Measurements from ENCODE around the gene ATP6AP1. TPM values are rescaled to one million over a fixed set of nuclear protein-coding genes. Genes with fewer than 3 reads are reported as not detected.
"Not testable (repeated sequence)": the region's sequence is repeated elsewhere in the genome, so short reads cannot be mapped to it uniquely, and the experiment has no call there.

ATP6AP1 gene
- total and polyA plus RNA-seq, 2 experiments from 2014 or later = 52.4 to 155 TPM

DNA sequence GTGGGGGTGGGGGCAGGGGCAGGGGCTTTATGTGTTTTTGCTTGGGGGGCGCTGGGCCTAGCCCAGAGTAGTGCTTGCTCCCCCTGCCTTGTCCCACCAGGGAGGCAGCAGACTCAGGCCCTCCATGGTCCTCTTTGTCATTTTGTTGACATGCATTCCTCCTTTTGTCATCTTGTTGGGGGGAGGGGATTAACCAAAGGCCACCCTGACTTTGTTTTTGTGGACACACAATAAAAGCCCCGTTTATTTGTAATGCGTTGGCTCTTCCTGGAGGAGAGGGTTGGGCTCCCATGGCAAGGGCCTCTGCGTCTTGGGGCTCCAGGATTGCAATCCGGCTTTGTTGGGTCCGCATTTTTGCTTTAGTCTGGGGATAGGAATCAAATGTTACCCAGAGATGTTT lies 47.2 kb upstream of the ATP6AP1 start:
- TF ChIP-seq, protein P1, sequence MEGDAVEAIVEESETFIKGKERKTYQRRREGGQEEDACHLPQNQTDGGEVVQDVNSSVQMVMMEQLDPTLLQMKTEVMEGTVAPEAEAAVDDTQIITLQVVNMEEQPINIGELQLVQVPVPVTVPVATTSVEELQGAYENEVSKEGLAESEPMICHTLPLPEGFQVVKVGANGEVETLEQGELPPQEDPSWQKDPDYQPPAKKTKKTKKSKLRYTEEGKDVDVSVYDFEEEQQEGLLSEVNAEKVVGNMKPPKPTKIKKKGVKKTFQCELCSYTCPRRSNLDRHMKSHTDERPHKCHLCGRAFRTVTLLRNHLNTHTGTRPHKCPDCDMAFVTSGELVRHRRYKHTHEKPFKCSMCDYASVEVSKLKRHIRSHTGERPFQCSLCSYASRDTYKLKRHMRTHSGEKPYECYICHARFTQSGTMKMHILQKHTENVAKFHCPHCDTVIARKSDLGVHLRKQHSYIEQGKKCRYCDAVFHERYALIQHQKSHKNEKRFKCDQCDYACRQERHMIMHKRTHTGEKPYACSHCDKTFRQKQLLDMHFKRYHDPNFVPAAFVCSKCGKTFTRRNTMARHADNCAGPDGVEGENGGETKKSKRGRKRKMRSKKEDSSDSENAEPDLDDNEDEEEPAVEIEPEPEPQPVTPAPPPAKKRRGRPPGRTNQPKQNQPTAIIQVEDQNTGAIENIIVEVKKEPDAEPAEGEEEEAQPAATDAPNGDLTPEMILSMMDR (IDR thresholded peaks at IDR 0.05; ENCODE audit: low read depth, low read length) = no peak
- Histone ChIP-seq H3K36me3 (no peaks in the 10 kb centered on the region), H3K4me1 (ENCODE audit: low read depth) (no peaks in the 10 kb centered on the region), H3K9me3 (ENCODE audit: low read depth) (no peaks in the 10 kb centered on the region), H3K27me3 (no peaks in the 10 kb centered on the region), H3K27ac (no peak overlapping the region), H3K4me3 (no peak overlapping the region)
- no peak for DNase-seq (ENCODE audit: low read depth in 1 of 2, low spot score in 1 of 2)

DNA sequence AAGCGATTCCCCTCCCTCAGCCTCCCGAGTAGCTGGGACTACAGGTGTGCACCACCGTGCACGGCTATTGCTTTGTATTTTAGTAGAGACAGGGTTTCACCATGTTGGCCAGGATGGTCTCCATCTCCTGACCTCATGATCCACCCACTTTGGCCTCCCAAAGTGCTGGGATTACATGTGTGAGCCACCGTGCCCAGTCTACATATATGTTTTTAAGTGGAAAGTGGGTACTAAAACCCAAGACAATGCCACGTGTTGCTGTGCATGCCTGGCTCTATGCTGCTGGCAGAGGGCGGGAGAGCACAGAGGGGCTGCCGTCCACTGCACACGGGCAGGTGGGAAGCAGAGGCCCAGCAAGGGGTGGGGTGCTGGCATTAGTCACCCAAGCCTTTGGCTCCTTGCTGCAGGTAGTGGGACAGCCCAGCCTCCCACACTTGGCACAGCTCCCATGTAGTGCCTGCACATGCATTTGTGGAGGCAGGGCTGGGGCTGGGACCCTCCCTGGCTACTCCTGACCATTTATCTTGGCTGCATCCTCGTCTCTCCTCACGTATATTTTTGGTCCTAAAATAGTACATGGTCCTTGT lies 45.9 kb upstream of the ATP6AP1 start:
- no peak for DNase-seq (ENCODE audit: low read depth in 1 of 2, low spot score in 1 of 2)
- Histone ChIP-seq H3K27me3 (no peaks in the 10 kb centered on the region), H3K27ac (no peak overlapping the region), H3K9me3 (ENCODE audit: low read depth) (no peaks in the 10 kb centered on the region), H3K4me1 (ENCODE audit: low read depth) (no peaks in the 10 kb centered on the region), H3K4me3 (no peak overlapping the region), H3K36me3 (no peaks in the 10 kb centered on the region)
- TF ChIP-seq, protein P1 (IDR thresholded peaks at IDR 0.05; ENCODE audit: low read depth, low read length) = no peak

DNA sequence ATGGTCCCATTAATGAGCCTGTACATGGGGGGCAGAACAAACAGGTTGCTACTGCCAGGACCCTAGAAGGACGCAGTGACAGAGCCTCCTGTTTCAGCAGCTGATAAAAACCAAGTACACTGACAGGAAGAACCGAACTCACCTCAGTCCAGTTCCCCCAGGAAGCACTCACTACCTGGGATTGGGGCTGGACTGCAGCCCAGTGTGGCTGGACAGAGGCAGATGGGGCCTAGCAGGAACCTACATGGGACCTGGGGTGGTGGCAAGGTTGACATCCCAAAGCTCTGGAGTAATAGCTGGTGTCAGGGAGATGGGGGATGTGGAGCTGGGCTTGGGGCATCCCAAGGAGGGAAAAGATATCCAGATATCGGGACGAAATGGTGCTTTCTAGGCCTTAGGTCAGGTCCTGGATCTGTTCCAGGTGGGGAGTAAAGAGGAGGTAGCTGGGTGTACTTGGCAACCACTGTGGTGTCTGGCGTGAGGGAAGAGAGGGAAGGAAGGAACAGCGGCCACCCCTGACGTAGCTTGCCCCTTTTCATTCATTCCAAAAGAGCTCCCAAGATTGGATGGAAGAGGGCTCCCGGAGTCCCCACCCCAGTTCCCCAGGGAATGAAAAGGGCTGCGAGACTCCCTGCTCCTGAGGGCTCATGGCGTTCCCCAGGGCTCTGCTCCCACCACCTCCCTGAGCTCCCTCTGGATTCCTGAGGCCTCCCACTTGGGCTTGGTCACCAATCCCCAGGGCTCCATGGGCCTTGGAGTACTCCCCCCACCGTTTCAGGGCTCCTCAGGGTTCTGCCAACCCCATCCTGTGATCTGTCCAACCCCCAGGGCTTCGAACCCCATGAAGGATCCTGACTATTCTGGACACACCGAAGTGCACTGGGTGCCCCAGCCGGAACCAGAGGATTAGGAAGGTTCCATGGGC lies 44.9 kb upstream of the ATP6AP1 start:
- H3K4me1 ChIP-seq (ENCODE audit: low read depth) = no peaks in the 10 kb centered on the region
- H3K27me3 ChIP-seq = no peaks in the 10 kb centered on the region
- TF ChIP-seq, protein P1 (IDR thresholded peaks at IDR 0.05; ENCODE audit: low read depth, low read length) = no peak
- no peak overlapping the region for H3K27ac ChIP-seq
- no peaks in the 10 kb centered on the region for H3K36me3 ChIP-seq
- DNase-seq (ENCODE audit: low read depth in 1 of 2, low spot score in 1 of 2) = no peak
- H3K4me3 ChIP-seq = no peak overlapping the region
- H3K9me3 ChIP-seq (ENCODE audit: low read depth) = no peaks in the 10 kb centered on the region

DNA sequence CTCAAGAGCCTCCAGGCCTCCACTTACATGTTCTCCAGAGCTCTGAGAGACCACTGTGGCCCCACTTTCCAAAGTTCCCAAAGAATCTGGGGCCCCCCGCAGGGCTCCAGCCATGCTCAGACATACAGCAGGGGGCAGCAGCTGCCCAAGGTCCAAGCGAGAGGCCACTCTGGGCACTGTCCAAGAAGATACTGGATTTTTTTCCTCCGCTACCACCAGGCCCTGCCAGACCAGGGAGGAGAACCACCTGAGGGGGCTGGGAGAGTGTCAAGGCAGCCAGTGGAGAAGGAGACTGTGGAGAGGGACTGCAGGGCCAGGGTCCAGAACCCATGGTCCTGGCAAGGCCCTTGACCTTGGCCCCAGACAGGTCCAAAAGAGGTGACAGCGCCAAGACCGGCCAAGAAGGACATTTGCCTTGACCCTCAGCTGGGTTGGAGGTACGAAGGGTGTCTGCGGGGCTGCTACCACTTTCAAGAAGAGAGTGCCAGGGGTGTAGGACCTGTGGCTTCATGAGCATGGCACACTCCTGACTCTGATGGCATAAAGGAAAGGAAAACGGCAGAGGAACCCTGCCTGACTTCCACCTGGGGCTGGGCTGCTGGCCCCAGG lies 44.1 kb upstream of the ATP6AP1 start:
- H3K27me3 ChIP-seq = no peaks in the 10 kb centered on the region
- no peak overlapping the region for H3K27ac ChIP-seq
- no peaks in the 10 kb centered on the region for H3K36me3 ChIP-seq
- H3K9me3 ChIP-seq (ENCODE audit: low read depth) = no peaks in the 10 kb centered on the region
- TF ChIP-seq, protein P1 (IDR thresholded peaks at IDR 0.05; ENCODE audit: low read depth, low read length) = peak; percentile 54
- no peak overlapping the region for H3K4me3 ChIP-seq
- no peak for DNase-seq (ENCODE audit: low read depth in 1 of 2, low spot score in 1 of 2)
- H3K4me1 ChIP-seq (ENCODE audit: low read depth) = no peaks in the 10 kb centered on the region

DNA sequence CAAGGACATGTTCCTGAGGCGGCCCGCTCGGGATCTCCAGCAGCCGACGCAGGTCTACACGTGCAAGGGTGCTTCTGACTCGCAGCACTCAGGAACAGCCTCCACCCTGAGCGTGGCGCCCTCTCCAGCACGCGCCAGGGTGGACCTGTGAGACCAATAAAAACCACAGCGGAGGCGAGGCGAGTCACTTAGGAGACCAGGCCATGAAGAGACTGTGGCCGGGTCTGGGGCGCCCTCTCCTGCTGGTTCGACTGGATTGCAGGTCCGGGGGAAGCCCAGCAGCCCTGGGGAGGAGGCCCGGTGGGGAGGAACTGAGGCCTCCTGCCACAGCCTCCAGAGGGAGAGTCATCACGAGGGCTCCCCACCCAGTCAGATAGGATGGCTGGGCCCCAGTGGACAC lies 40.4 kb upstream of the ATP6AP1 start:
- H3K27me3 ChIP-seq; H3K4me1 ChIP-seq (ENCODE audit: low read depth); H3K36me3 ChIP-seq; H3K9me3 ChIP-seq (ENCODE audit: low read depth); H3K4me3 ChIP-seq; H3K27ac ChIP-seq; DNase-seq (ENCODE audit: low read depth in 1 of 2, low spot score in 1 of 2): not testable (repeated sequence)

DNA sequence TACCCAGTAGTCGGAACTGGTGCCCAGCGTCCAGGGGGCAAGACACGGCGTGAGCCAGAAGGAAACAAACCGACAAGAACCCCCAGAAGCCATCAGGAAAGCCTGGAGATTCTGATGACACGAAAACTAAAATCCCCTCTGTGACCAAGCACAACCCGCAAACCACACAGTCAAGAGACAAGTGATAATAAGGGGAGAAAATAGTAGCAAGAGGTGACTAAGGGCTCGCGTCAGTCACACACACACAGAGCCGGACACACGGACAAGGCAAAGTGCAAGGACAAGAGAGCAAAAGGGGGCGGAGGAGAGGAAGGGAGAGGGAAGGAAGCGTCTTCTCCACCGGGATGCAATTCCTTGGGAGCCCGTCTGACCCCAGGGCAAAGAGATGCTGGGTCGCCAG lies 39.8 kb upstream of the ATP6AP1 start:
- not testable (repeated sequence) for H3K9me3 ChIP-seq (ENCODE audit: low read depth); H3K27me3 ChIP-seq; DNase-seq (ENCODE audit: low read depth in 1 of 2, low spot score in 1 of 2); H3K36me3 ChIP-seq; H3K4me1 ChIP-seq (ENCODE audit: low read depth); H3K4me3 ChIP-seq; H3K27ac ChIP-seq

DNA sequence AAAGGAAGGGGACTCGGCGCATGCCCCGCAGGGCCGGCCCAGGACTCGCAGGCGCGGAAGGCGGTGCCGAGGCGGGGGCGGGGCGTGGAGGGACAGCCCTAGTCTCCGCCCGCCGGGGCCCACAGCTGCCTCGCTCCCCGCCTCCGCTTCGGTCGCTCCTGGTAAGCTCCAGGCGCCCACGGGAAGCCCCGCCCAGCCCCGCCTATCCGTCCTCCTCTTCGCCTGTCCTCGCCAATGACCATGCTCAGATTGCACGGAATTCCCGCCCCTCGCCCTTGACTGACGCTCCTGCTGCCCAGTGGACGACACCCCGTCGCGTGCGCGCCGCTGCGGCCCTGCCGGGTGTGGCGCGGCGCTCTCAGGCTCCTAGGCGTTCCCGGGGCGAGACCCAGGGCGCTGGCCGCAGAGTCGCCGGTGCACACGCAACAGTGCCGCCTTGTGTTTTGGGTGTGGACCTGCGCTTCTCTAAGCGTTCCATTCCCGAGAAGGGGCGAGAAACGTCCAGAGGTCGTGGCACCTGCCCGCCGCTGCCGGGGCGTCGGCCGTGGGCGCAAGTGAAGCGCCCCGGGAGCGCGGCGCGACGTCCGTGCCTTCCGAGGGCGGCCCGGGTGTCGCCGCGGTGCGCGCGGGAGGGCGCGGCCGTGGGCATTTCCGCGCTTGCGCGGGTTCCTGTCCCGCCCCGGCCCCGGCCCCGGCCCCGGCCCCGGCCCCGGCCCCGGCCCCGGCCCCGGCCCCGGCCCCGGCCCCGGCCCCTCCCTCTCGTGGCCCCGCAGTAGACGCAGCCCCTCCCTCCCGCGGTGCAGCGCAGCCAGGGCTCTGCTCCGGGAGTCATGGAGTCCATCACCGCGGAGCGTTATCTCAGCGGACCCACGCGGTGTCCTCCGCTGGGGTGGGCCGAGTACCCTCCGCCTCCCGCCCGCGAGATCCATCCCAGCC lies 38.4 kb upstream of the ATP6AP1 start:
- not testable (repeated sequence) for H3K27me3 ChIP-seq; H3K4me1 ChIP-seq (ENCODE audit: low read depth); H3K9me3 ChIP-seq (ENCODE audit: low read depth); H3K27ac ChIP-seq; H3K36me3 ChIP-seq; H3K4me3 ChIP-seq; DNase-seq (ENCODE audit: low read depth in 1 of 2, low spot score in 1 of 2)

DNA sequence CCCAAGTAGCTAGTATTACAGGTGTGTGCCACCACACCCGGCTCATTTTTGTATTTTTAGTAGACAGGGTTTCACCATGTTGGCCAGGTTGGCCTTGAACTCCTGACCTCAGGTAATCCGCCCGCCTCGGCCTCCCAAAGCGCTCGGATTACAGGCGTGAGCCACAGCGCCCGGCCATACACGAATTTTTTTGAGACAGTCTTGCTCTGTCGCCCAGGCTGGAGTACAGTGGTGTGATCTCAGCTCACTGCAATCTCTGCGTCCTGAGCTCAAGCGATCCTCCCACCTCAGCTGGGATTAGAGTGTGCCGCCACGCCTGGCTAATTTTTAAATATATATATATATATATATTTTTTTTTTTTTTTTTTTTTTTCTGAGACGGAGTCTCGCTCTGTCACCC lies 32.1 kb upstream of the ATP6AP1 start:
- H3K9me3 ChIP-seq (ENCODE audit: low read depth); H3K27me3 ChIP-seq; H3K27ac ChIP-seq; H3K4me3 ChIP-seq; H3K4me1 ChIP-seq (ENCODE audit: low read depth); DNase-seq (ENCODE audit: low read depth in 1 of 2, low spot score in 1 of 2): not testable (repeated sequence)
- peaks cover 12% of the 10 kb centered on the region for H3K36me3 ChIP-seq
